GM12864 (cell line): ENCODE data around the gene SMPDL3A.
A peak's percentile ranks its signal among the peaks of the same experiment; 100 is the strongest.

Experiments used
- DNase-seq: peaks from one replicate; pipeline ENCODE4 v3.0.0-alpha.2; 2011; ENCODE audit warnings: low read depth
- H3K4me3 ChIP-seq: 2 replicates; pipeline ENCODE4 v1.5.1; 2011; ENCODE audit warnings: mild to moderate bottlenecking, low read depth, low read length, control low read depth
- TF ChIP-seq, protein P1 (sequence below): IDR thresholded peaks from 2 replicates; pipeline ENCODE4 v1.5.1; 2011; ENCODE audit warnings: low read depth, mild to moderate bottlenecking, moderate library complexity, low read length, control low read depth, inconsistent platforms; ENCODE audit errors: missing control alignments

The SMPDL3A gene

DNA sequence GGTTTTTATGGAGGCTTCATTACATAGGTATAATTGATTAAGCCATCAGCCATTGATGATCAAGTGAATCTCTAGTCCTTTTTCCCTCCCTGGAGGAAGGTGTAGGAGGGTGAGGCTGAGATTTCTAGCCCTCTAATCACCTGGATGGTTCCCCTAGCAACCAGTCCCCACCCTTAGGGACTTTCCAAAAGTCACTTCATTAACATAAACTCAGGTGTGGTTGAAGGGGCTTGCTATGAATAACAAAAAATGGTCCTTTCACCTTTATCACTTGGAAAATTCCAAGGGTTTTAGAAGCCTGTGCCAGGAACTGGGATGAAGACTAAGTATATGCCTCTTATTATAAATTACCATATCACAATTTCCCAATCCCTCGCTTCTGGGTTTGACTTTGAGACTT lies 40.4 kb downstream of the SMPDL3A start:
- no peak for DNase-seq
- H3K4me3 ChIP-seq, result no peak overlapping the region
- TF ChIP-seq, protein P1, sequence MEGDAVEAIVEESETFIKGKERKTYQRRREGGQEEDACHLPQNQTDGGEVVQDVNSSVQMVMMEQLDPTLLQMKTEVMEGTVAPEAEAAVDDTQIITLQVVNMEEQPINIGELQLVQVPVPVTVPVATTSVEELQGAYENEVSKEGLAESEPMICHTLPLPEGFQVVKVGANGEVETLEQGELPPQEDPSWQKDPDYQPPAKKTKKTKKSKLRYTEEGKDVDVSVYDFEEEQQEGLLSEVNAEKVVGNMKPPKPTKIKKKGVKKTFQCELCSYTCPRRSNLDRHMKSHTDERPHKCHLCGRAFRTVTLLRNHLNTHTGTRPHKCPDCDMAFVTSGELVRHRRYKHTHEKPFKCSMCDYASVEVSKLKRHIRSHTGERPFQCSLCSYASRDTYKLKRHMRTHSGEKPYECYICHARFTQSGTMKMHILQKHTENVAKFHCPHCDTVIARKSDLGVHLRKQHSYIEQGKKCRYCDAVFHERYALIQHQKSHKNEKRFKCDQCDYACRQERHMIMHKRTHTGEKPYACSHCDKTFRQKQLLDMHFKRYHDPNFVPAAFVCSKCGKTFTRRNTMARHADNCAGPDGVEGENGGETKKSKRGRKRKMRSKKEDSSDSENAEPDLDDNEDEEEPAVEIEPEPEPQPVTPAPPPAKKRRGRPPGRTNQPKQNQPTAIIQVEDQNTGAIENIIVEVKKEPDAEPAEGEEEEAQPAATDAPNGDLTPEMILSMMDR, result no peak

DNA sequence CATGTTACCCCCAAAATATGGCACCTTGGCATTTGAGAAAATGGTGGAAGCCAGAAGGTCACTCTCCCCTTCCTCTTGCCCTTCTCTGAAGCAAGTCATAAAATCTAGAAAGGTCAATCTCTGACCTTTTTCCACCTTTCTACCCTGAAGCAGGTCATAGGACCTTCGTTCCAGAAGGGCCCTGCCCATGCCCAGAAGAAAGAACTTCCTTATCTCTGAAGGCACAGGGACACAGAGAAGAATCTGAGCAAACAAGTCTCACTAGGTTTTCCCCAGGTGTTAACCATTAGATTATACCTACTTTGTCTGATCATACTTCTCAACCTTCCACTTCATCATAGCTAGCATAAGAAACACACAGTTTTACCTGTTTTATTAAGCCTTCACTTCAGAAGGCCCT lies 42.5 kb downstream of the SMPDL3A start:
- no peak for DNase-seq
- TF ChIP-seq, protein P1, result no peak
- H3K4me3 ChIP-seq, result no peak overlapping the region

DNA sequence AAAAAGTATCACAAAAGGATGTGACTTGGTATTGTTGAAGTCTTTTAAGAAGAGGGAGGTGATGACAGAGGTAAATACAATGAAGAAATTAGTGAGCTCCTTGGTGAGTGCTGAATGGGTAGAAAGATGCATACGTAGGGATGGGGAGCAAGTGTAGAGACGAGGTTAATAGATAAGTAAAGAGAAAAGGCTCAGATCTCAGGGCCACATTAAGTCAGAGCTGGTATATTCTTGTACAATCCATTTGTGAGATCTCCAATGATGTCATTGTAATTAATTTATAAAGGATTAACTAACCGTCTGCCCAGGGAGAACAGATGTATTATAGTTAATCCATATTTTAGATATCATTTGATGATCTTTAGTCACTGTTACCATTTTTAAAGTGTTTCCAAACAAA lies 43.4 kb downstream of the SMPDL3A start:
- DNase-seq, result no peak
- TF ChIP-seq, protein P1, result no peak
- H3K4me3 ChIP-seq, result no peak overlapping the region

DNA sequence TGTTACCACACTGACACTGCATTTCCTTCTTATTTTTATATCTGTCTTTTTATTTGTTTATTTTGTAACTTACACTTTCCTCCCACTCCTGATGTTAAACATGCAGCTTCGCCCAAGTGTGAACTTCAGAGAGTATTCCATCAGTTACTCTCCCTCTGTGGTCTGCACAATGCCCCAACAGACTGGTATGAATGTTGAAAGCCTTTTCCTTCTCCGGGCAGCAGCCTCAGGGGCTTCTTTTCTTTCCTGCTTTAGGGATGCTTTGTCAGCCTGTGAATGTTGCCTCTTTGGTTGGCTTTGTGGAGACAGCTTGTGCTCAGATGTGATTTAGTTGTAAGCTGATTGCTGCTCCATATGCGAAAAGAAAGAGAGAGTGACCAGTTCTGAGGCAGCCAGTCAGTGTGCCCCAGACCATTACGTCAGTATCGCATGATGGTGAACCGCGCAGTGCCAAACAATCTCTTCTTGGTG lies 44.0 kb downstream of the SMPDL3A start:
- DNase-seq, result no peak
- no peak overlapping the region for H3K4me3 ChIP-seq
- TF ChIP-seq, protein P1, result no peak

DNA sequence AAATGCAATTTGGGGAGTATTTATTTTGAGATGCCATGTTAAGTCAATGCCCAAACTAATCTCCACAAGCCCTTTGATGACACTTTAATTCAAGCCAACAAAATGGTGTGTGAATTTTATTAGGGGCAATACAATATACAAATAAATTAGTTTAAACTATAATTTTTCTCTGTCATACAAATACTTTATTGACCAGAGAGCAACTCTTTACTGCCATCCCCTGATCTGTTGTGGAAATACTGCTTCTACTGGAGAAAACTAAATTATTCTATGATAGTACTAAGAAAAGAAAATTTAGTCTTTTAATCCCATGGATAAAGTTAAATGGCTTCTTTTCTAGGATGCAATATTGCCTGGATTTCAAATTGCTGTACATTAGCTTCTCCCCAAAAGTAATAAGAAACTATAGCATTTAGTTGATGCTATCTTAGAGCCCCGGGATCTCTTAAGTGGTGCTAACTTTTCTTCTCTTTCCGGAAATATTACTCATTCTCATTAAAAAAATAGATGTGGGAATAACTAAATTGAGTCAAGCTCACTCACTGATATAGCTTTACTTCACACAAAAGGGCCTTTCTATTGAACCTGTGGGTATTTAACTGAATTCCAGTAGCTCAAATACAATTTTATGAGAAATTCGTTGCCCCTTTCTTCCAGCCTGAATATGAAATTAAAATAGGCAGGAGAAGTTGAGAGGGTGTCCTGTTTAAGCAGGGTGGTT lies 49.2 kb downstream of the SMPDL3A start:
- H3K4me3 ChIP-seq, result no peak overlapping the region
- TF ChIP-seq, protein P1, result peak; percentile 12
- DNase-seq, result no peak

DNA sequence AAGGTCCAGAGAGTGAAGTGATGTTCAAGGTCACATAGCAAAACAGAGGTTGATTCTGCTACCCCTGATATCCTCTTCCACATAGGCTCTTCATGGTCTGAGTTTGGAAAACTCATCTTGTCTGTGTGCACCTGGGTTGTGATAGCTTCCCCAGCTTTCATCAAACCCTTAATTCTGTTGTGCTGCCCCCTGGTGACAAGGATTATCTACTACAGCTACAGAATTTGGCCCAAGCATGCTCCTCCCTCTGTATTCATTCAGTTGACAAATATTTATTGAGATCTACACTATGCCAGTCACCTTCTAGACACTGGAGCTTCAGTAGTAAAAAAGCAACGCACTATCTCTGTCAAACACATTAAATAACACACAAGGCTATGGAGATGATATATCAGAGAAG lies 50.4 kb downstream of the SMPDL3A start:
- DNase-seq, result peak; percentile 4
- no peak overlapping the region for H3K4me3 ChIP-seq
- TF ChIP-seq, protein P1, result peak; percentile 60

DNA sequence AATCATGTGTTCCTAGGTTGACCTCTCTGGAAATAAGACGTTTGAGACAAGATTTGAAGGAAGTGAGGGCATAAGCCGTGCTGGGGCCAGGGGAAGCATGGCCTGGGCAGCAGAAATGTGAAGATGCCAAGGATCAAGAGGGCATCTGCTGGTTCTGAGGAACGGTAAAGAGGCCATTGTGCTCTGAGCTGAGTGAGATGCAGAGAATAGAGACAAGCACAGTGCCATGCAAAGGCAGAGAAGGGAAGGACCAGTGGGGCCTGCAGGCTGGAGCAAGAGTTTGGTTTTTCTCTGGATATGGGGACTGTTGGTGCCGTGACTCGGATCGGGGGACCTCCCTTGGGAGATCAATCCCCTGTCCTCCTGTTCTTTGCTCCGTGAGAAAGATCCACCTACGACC lies 50.8 kb downstream of the SMPDL3A start:
- TF ChIP-seq, protein P1, result no peak
- no peak overlapping the region for H3K4me3 ChIP-seq
- no peak for DNase-seq
